HepG2 (cell line): ENCODE measurements around the gene KCNJ14. TPM values are rescaled to one million over a fixed set of nuclear protein-coding genes. Genes with fewer than 3 reads are reported as not detected.

Source experiments
- AGO2 ChIP-seq: fragments of 200-400 bp; formaldehyde crosslinking; optimal IDR thresholded peaks from 2 replicates; pipeline ENCODE3; 2017; ENCODE audit warnings: mild to moderate bottlenecking, low read depth, low read length, moderate library complexity
- DNMT1 ChIP-seq: sonication (generic); formaldehyde crosslinking; IDR thresholded peaks from 2 replicates; pipeline ENCODE4 v1.5.1; 2020; ENCODE audit warnings: mild to moderate bottlenecking, missing genetic modification reagents
- GTF3A ChIP-seq: sonication (generic); formaldehyde crosslinking; conservative IDR thresholded peaks from 2 replicates; pipeline ENCODE4 v1.4.0; 2020; ENCODE audit warnings: mild to moderate bottlenecking, missing genetic modification reagents
- HCFC1 ChIP-seq: fragments of 150-350 bp; IDR thresholded peaks from 2 replicates; pipeline ENCODE4 v1.6.1; 2014; ENCODE audit warnings: low read depth, low read length
- HNRNPLL ChIP-seq: fragments of 200-400 bp; formaldehyde crosslinking; IDR thresholded peaks from 2 replicates; pipeline ENCODE4 v1.6.1; 2017; ENCODE audit warnings: mild to moderate bottlenecking, low read depth, low read length; ENCODE audit not compliant: poor library complexity, severe bottlenecking
- HOXA5 ChIP-seq: sonication (generic); formaldehyde crosslinking; IDR thresholded peaks from 2 replicates; pipeline ENCODE4 v1.4.0; 2020; ENCODE audit warnings: missing genetic modification reagents
- MED1 ChIP-seq: sonication (generic); formaldehyde crosslinking; IDR thresholded peaks from 2 replicates; pipeline ENCODE4 v1.4.0; 2020; ENCODE audit warnings: missing genetic modification reagents
- PAWR ChIP-seq: sonication (generic); formaldehyde crosslinking; IDR thresholded peaks from 2 replicates; pipeline ENCODE4 v1.4.0; 2020; ENCODE audit warnings: missing genetic modification reagents, mild to moderate bottlenecking, borderline replicate concordance
- RXRA ChIP-seq: sonication (generic); formaldehyde crosslinking; IDR thresholded peaks from 2 replicates; pipeline ENCODE4 v1.5.1; 2020; ENCODE audit warnings: missing genetic modification reagents
- SIX4 ChIP-seq: sonication (generic); formaldehyde crosslinking; IDR thresholded peaks from 2 replicates; pipeline ENCODE4 v1.4.0; 2020; ENCODE audit warnings: missing genetic modification reagents
- TP53 ChIP-seq: sonication (generic); formaldehyde crosslinking; conservative IDR thresholded peaks from 2 replicates; pipeline ENCODE4 v1.4.0; 2020; ENCODE audit warnings: missing genetic modification reagents
- ZNF253 ChIP-seq: sonication (generic); formaldehyde crosslinking; IDR thresholded peaks from 2 replicates; pipeline ENCODE4 v1.8.0; 2022; ENCODE audit warnings: mild to moderate bottlenecking, missing genetic modification reagents, borderline replicate concordance
- ZSCAN25 ChIP-seq: sonication (generic); formaldehyde crosslinking; IDR thresholded peaks from 2 replicates; pipeline ENCODE4 v1.8.0; 2022; ENCODE audit warnings: mild to moderate bottlenecking, missing genetic modification reagents
- polyA plus RNA-seq, 8 experiments: library from polyadenylated mRNA; depleted of rRNA in 3 of 8; stranded (reverse) in 7 of 8; unstranded in 1 of 8; fragments of >200 nt; fragmentation: Illumina TruSeq in 4 of 8; extraction: Trizol in 4 of 8; gene quantifications; 2 replicates each; pipeline versions ENCODE4 v1.2.1 to v1.2.3, GENCODE V29; 2011 to 2016; ENCODE audit warnings: low read depth in 4 of 8, missing spikeins in 1 of 8, mixed read lengths in 1 of 8; ENCODE audit not compliant: insufficient read depth in 1 of 8
- total RNA-seq, 5 experiments: library from RNA; depleted of rRNA; stranded (reverse); fragments of >200 nt; fragmentation: Illumina TruSeq; extraction: Trizol; gene quantifications; 2 replicates each; pipeline ENCODE4 v1.2.3, GENCODE V29; 2016; ENCODE audit warnings: low read depth in 1 of 5
- TF ChIP-seq, protein P1 (sequence below): IDR thresholded peaks from 2 replicates; pipeline ENCODE4 v1.6.1; 2016; ENCODE audit warnings: low read depth, control low read depth
- TF ChIP-seq, protein P2 (sequence below): sonication (generic); formaldehyde crosslinking; conservative IDR thresholded peaks from 2 replicates; pipeline ENCODE4 v1.4.0; 2020; ENCODE audit warnings: mild to moderate bottlenecking, missing genetic modification reagents, moderate library complexity
- TF ChIP-seq, protein P3 (sequence below): sonication (generic); formaldehyde crosslinking; IDR thresholded peaks from 2 replicates; pipeline ENCODE4 v1.5.1; 2020; ENCODE audit warnings: missing genetic modification reagents, mild to moderate bottlenecking, borderline replicate concordance
- TF ChIP-seq, protein P4 (sequence below): sonication (generic); formaldehyde crosslinking; conservative IDR thresholded peaks from 2 replicates; pipeline ENCODE4 v1.8.1; 2023; ENCODE audit warnings: missing genetic modification reagents

Gene KCNJ14
- total and polyA plus RNA-seq, 2 of the 13 experiments (the other 11 are each of a cell fraction or from before 2014, with no cell fraction given): 0.20 to 0.51 TPM

DNA sequence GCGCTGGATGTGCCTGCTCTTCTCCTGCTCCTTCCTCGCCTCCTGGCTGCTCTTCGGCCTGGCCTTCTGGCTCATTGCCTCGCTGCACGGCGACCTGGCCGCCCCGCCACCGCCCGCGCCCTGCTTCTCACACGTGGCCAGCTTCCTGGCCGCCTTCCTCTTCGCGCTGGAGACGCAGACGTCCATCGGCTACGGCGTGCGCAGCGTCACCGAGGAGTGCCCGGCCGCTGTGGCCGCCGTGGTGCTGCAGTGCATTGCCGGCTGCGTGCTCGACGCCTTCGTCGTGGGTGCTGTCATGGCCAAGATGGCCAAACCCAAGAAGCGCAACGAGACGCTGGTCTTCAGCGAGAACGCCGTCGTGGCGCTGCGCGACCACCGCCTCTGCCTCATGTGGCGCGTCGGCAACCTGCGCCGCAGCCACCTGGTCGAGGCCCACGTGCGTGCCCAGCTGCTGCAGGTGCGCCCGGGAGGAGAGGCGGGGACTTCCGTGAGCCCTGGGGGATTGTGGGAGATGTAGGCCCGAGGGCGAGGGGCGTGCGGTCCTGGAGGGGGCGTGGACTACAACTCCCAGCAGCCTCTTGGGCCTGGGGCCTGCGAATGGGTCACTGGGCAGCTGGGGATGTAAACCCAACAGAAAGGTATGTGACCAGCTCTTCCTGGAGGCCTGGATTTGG is 6.7 kb downstream of the KCNJ14 start (continued):
- TF ChIP-seq, protein P1, sequence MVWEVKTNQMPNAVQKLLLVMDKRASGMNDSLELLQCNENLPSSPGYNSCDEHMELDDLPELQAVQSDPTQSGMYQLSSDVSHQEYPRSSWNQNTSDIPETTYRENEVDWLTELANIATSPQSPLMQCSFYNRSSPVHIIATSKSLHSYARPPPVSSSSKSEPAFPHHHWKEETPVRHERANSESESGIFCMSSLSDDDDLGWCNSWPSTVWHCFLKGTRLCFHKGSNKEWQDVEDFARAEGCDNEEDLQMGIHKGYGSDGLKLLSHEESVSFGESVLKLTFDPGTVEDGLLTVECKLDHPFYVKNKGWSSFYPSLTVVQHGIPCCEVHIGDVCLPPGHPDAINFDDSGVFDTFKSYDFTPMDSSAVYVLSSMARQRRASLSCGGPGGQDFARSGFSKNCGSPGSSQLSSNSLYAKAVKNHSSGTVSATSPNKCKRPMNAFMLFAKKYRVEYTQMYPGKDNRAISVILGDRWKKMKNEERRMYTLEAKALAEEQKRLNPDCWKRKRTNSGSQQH: no peak
- no peak for TF ChIP-seq SIX4
- TF ChIP-seq RXRA (CRISPR knock-in tag): 0 out of 2 replicates have a peak, but pooled peaks have one; percentile 15
- no peak for TF ChIP-seq MED1 (CRISPR knock-in tag)
- TF ChIP-seq, protein P2, sequence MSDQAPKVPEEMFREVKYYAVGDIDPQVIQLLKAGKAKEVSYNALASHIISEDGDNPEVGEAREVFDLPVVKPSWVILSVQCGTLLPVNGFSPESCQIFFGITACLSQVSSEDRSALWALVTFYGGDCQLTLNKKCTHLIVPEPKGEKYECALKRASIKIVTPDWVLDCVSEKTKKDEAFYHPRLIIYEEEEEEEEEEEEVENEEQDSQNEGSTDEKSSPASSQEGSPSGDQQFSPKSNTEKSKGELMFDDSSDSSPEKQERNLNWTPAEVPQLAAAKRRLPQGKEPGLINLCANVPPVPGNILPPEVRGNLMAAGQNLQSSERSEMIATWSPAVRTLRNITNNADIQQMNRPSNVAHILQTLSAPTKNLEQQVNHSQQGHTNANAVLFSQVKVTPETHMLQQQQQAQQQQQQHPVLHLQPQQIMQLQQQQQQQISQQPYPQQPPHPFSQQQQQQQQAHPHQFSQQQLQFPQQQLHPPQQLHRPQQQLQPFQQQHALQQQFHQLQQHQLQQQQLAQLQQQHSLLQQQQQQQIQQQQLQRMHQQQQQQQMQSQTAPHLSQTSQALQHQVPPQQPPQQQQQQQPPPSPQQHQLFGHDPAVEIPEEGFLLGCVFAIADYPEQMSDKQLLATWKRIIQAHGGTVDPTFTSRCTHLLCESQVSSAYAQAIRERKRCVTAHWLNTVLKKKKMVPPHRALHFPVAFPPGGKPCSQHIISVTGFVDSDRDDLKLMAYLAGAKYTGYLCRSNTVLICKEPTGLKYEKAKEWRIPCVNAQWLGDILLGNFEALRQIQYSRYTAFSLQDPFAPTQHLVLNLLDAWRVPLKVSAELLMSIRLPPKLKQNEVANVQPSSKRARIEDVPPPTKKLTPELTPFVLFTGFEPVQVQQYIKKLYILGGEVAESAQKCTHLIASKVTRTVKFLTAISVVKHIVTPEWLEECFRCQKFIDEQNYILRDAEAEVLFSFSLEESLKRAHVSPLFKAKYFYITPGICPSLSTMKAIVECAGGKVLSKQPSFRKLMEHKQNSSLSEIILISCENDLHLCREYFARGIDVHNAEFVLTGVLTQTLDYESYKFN: no peak
- TF ChIP-seq DNMT1 (CRISPR knock-in tag): peak; percentile 55; the same call in 1 of the 2 replicates
- no peak for TF ChIP-seq HNRNPLL
- no peak for TF ChIP-seq HOXA5 (CRISPR knock-in tag)
- TF ChIP-seq AGO2: peak; percentile 56
- peak; percentile 30; the same call in 1 of the 2 replicates for TF ChIP-seq HCFC1
- TF ChIP-seq, protein P3, sequence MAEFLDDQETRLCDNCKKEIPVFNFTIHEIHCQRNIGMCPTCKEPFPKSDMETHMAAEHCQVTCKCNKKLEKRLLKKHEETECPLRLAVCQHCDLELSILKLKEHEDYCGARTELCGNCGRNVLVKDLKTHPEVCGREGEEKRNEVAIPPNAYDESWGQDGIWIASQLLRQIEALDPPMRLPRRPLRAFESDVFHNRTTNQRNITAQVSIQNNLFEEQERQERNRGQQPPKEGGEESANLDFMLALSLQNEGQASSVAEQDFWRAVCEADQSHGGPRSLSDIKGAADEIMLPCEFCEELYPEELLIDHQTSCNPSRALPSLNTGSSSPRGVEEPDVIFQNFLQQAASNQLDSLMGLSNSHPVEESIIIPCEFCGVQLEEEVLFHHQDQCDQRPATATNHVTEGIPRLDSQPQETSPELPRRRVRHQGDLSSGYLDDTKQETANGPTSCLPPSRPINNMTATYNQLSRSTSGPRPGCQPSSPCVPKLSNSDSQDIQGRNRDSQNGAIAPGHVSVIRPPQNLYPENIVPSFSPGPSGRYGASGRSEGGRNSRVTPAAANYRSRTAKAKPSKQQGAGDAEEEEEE (CRISPR knock-in tag): no peak
- no peak for TF ChIP-seq ZSCAN25 (CRISPR knock-in tag)
- no peak for TF ChIP-seq PAWR (CRISPR knock-in tag)
- no peak for TF ChIP-seq GTF3A
- TF ChIP-seq TP53 (CRISPR knock-in tag): no peak
- TF ChIP-seq ZNF253 (CRISPR knock-in tag): no peak
- TF ChIP-seq, protein P4, sequence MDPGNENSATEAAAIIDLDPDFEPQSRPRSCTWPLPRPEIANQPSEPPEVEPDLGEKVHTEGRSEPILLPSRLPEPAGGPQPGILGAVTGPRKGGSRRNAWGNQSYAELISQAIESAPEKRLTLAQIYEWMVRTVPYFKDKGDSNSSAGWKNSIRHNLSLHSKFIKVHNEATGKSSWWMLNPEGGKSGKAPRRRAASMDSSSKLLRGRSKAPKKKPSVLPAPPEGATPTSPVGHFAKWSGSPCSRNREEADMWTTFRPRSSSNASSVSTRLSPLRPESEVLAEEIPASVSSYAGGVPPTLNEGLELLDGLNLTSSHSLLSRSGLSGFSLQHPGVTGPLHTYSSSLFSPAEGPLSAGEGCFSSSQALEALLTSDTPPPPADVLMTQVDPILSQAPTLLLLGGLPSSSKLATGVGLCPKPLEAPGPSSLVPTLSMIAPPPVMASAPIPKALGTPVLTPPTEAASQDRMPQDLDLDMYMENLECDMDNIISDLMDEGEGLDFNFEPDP (CRISPR knock-in tag): no peak
